ENCODE data around the gene TBC1D10A. TPM values are rescaled to one million over a fixed set of nuclear protein-coding genes. Genes with fewer than 3 reads are reported as not detected.

The TBC1D10A gene
- total RNA-seq, 1 experiment from 2014 or later = 18.6 TPM

DNA sequence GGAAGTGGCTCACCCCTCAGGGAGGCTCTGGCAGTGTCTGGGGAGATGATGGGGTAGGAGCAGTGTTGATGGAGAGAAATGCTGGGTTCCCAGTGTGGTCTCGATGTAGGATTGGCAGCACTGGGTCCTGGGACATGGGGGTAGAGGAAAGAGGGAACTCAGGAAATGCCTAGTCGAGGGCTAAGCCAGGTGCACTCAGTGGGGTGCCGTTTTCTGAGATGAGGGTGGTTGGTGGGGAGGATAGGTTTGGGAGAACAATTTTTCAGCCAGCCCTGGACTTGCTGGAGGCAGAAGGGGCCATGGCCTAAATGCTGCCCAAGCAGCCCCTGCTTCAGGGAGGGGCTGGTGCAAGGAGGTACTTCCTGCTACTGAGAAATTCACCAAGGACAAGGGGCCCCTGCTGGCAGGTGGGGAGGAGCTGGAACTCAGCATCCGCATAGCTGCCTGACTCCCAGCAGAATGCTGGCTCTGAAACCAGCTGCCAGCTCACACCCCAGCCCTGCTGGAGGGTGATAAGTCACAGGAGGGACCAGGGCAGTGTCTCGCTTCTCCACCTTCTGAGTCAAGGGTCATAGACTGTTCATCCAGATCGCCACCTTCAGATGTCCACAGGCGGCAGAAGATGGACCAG lies 36.0 kb upstream of the TBC1D10A start:
- ChIA-PET RAD21 (ENCODE audit: low non-redundant PET in 1 of 2, low total read pairs in 2 of 2, uncharacterized antibody in 2 of 2, unreplicated experiment in 2 of 2) (no interaction called here), POLR2A (no interaction called here), CTCF (no interaction called here)
- H4K20me1 ChIP-seq (ENCODE audit: insufficient read depth) = no peaks in the 10 kb centered on the region
- DNase-seq (ENCODE audit: low read depth, low spot score) (no peak), ATAC-seq (peak; percentile 38; the same call in 1 of the 2 replicates)
- BruUV-seq (replicated peaks) = no TSS peak
- no peaks in the 10 kb centered on the region for H3K79me2 ChIP-seq (ENCODE audit: insufficient read depth, low read length)
- no peak overlapping the region for H2AFZ ChIP-seq (ENCODE audit: low read depth, low read length, poor library complexity, severe bottlenecking)
- no peak overlapping the region for H3K9ac ChIP-seq (ENCODE audit: low read length)
- H3K4me1 ChIP-seq (ENCODE audit: control insufficient read depth in 1 of 2, insufficient read depth in 2 of 2, low read length in 2 of 2) = peaks cover 0 to 3% of the 10 kb centered on the region in 2 experiments; a peak in 2 of 4 replicates
- no peaks in the 10 kb centered on the region for H3K9me2 ChIP-seq (ENCODE audit: insufficient read depth)
- H3K4me3 ChIP-seq (replicated peaks in 1 of 2; ENCODE audit: low read depth in 1 of 2, low read length in 2 of 2) = no peak overlapping the region
- intact Hi-C loops (cut with micrococcal nuclease) = no loop called here
- TF ChIP-seq ATF3 (IDR thresholded peaks at IDR 0.05) (no peak), CEBPB (IDR thresholded peaks at IDR 0.05; ENCODE audit: low read depth) (no peak), ZFX (IDR thresholded peaks at IDR 0.05) (no peak), SP1 (IDR thresholded peaks at IDR 0.05; ENCODE audit: low read depth) (no peak), YY1 (IDR thresholded peaks at IDR 0.05; ENCODE audit: extremely low read depth, insufficient replicate concordance, low read depth, low read length) (no peak), SIN3A (IDR thresholded peaks at IDR 0.05; ENCODE audit: low read depth) (no peak), TCF7L2 (IDR thresholded peaks at IDR 0.05; ENCODE audit: borderline replicate concordance, extremely low read depth, insufficient read depth, insufficient read length) (no peak), CBX3 (IDR thresholded peaks at IDR 0.05; ENCODE audit: low read depth) (no peak), ZNF274 (IDR thresholded peaks at IDR 0.05; ENCODE audit: low read depth, low read length) (no peak), ELF1 (IDR thresholded peaks at IDR 0.05; ENCODE audit: borderline replicate concordance, low read depth) (no peak)
- TF ChIP-seq, protein P1, sequence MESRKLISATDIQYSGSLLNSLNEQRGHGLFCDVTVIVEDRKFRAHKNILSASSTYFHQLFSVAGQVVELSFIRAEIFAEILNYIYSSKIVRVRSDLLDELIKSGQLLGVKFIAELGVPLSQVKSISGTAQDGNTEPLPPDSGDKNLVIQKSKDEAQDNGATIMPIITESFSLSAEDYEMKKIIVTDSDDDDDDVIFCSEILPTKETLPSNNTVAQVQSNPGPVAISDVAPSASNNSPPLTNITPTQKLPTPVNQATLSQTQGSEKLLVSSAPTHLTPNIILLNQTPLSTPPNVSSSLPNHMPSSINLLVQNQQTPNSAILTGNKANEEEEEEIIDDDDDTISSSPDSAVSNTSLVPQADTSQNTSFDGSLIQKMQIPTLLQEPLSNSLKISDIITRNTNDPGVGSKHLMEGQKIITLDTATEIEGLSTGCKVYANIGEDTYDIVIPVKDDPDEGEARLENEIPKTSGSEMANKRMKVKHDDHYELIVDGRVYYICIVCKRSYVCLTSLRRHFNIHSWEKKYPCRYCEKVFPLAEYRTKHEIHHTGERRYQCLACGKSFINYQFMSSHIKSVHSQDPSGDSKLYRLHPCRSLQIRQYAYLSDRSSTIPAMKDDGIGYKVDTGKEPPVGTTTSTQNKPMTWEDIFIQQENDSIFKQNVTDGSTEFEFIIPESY (IDR thresholded peaks at IDR 0.05; ENCODE audit: extremely low read depth, insufficient replicate concordance, low read length) = no peak
- no peaks in the 10 kb centered on the region for H3K9me3 ChIP-seq (ENCODE audit: control insufficient read depth in 1 of 2, insufficient read depth in 1 of 2, low read depth in 1 of 2, low read length in 2 of 2)
- no peaks in the 10 kb centered on the region for H3K36me3 ChIP-seq (ENCODE audit: control insufficient read depth in 1 of 2, insufficient read depth in 2 of 2, low read length in 2 of 2)
- no peak overlapping the region for H3K4me2 ChIP-seq (ENCODE audit: low read length)
- H3K27ac ChIP-seq (ENCODE audit: low read depth, low read length) = no peak overlapping the region
- no peaks in the 10 kb centered on the region for H3K27me3 ChIP-seq (ENCODE audit: insufficient read depth, low read length)

Measured in HCT116 (cell line).